ENCODE data around the gene NELL1. TPM values are rescaled to one million over a fixed set of nuclear protein-coding genes. Genes with fewer than 3 reads are reported as not detected.

The NELL1 gene
- total RNA-seq, 6 experiments from 2014 or later, result not detected

DNA sequence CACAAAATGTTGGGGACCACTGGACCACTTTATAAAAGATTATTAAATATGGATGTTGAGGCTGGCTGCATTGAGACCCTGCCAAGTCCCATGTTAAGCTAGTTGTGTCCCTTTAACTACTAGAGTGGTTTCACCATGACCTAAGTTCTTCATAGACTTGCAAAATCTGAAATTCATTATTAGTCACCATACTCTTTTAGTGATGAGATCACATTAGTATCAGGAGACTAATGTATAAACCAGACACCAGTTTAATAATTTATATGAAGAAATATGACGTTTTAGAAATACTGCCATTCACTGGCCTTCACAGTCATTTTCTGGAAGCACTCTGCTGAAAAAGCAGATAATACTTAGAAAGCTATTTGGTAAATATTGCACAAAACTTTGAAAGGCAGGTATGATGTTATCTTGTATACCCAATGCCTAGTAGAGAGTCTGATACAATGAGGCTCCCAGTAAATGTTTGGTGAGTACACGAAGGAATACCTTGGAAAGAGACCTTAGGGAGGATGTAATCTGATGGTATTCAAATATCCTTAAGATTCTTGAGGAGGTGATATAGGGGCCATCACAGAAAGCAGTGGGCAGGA is 795.3 kb downstream of the NELL1 start:
- Histone ChIP-seq H3K27me3 (no peaks in the 10 kb centered on the region), H3K4me3 (no peak overlapping the region), H3K9me3 (no peaks in the 10 kb centered on the region), H3K36me3 (no peaks in the 10 kb centered on the region), H3K4me1 (no peaks in the 10 kb centered on the region), H3K27ac (no peak overlapping the region)
- intact Hi-C loops (cut with DNase I), result no loop called here
- 23% methylated on average over 2 of the region's 2 CpGs for WGBS (ENCODE audit: insufficient coverage, low coverage, low lambda C conversion rate, missing lambda C conversion rate)
- ATAC-seq, result no peak
- DNase-seq, result no peak
- TF ChIP-seq POLR2A (IDR thresholded peaks at IDR 0.05) (no peak), CTCF (IDR thresholded peaks at IDR 0.05) (no peak)

GRCh38 chr11:21465203-21465602 is 795.8 kb downstream of the NELL1 start:
- H3K36me3 ChIP-seq, result no peaks in the 10 kb centered on the region
- H3K27ac ChIP-seq, result no peak overlapping the region
- H3K4me1 ChIP-seq, result no peaks in the 10 kb centered on the region
- H3K4me3 ChIP-seq, result no peak overlapping the region
- intact Hi-C loops (cut with DNase I), result no loop called here
- no peak for ATAC-seq
- 60% methylated on average over 1 of the region's 1 CpG for WGBS (ENCODE audit: insufficient coverage, low coverage, low lambda C conversion rate, missing lambda C conversion rate)
- H3K9me3 ChIP-seq, result no peaks in the 10 kb centered on the region
- TF ChIP-seq POLR2A (IDR thresholded peaks at IDR 0.05), result no peak
- no peak for TF ChIP-seq CTCF (IDR thresholded peaks at IDR 0.05)
- no peak for DNase-seq
- H3K27me3 ChIP-seq, result no peaks in the 10 kb centered on the region

DNA sequence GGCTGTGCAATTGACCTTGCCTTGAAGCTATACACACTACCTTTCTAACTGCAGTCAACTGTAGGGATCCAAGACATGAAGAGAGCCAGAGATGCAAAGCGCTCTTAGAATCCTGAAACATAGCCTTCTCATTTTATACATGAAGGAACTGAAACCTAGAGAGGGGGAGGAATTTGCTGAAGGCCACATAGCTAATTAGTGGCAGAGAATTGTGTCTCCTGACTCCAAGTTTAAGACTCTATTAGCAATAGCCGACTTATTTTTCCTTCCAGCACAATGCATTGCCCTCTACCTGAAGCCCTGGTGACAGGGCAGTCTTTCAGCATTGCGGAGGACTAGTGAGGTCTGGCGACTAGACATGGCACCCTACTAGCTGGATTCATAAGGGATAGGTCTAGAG is 796.5 kb downstream of the NELL1 start:
- 58% methylated on average over 3 of the region's 4 CpGs for WGBS (ENCODE audit: insufficient coverage, low coverage, low lambda C conversion rate, missing lambda C conversion rate)
- intact Hi-C loops (cut with DNase I), result no loop called here
- H3K27ac ChIP-seq, result no peak overlapping the region
- no peaks in the 10 kb centered on the region for H3K4me1 ChIP-seq
- no peak for DNase-seq
- ATAC-seq, result no peak
- H3K4me3 ChIP-seq, result no peak overlapping the region
- H3K36me3 ChIP-seq, result no peaks in the 10 kb centered on the region
- no peak for TF ChIP-seq CTCF (IDR thresholded peaks at IDR 0.05)
- no peak for TF ChIP-seq POLR2A (IDR thresholded peaks at IDR 0.05)
- H3K9me3 ChIP-seq, result no peaks in the 10 kb centered on the region
- no peaks in the 10 kb centered on the region for H3K27me3 ChIP-seq

GRCh38 chr11:21470521-21470920 is 801.1 kb downstream of the NELL1 start:
- no peak for TF ChIP-seq CTCF (IDR thresholded peaks at IDR 0.05)
- DNase-seq (no peak), ATAC-seq (no peak)
- Histone ChIP-seq H3K9me3 (no peaks in the 10 kb centered on the region), H3K4me1 (no peaks in the 10 kb centered on the region), H3K27me3 (no peaks in the 10 kb centered on the region), H3K27ac (no peak overlapping the region), H3K4me3 (no peak overlapping the region), H3K36me3 (no peaks in the 10 kb centered on the region)
- intact Hi-C loops (cut with DNase I), result no loop called here

- no peak overlapping the region for H3K27ac ChIP-seq
- ATAC-seq (no peak), DNase-seq (no peak)
- intact Hi-C loops (cut with DNase I), result no loop called here
- WGBS (ENCODE audit: insufficient coverage, low coverage, low lambda C conversion rate, missing lambda C conversion rate), result 33% methylated on average over 3 of the region's 3 CpGs
- TF ChIP-seq CTCF (IDR thresholded peaks at IDR 0.05), result no peak
- TF ChIP-seq POLR2A (IDR thresholded peaks at IDR 0.05), result no peak
- no peaks in the 10 kb centered on the region for H3K4me1 ChIP-seq
- no peaks in the 10 kb centered on the region for H3K9me3 ChIP-seq
- H3K27me3 ChIP-seq, result no peaks in the 10 kb centered on the region
- no peaks in the 10 kb centered on the region for H3K36me3 ChIP-seq
- no peak overlapping the region for H3K4me3 ChIP-seq
These were observed 802.9 kb downstream of the NELL1 start for GRCh38 chr11:21472261-21472660.
